K562 (cell line): ENCODE results near the gene ZNF433. TPM values are rescaled to one million over a fixed set of nuclear protein-coding genes. Genes with fewer than 3 reads are reported as not detected.
A peak's percentile ranks its signal among the peaks of the same experiment; 100 is the strongest.

Experiments used
- CBX5 ChIP-seq: IDR thresholded peaks from 2 replicates; pipeline ENCODE4 v1.6.1; 2014; ENCODE audit warnings: low read depth, borderline replicate concordance
- DDX20 ChIP-seq: fragments of 450-650 bp; IDR thresholded peaks from 2 replicates; pipeline ENCODE4 v1.6.1; 2016; ENCODE audit warnings: missing genetic modification characterization, low read depth, mild to moderate bottlenecking, missing compliant biosample characterization, moderate library complexity
- FOXM1 ChIP-seq, 2 experiments: fragments of 450-650 bp in 1 of 2; sonication (generic) in 1 of 2; formaldehyde crosslinking in 1 of 2; IDR thresholded peaks; 2 replicates each; pipeline versions ENCODE4 v1.6.1 to v1.9.0; 2017 to 2022; ENCODE audit warnings: low read depth in 2 of 2, mild to moderate bottlenecking in 2 of 2, missing genetic modification reagents in 1 of 2, moderate library complexity in 1 of 2
- HDAC6 ChIP-seq: IDR thresholded peaks from 2 replicates; pipeline ENCODE4 v1.6.1; 2012; ENCODE audit warnings: low read depth, mild to moderate bottlenecking, control low read depth, inconsistent platforms, low read length, moderate library complexity
- HMG20B ChIP-seq: fragments of 250-450 bp; sonication (Bioruptor Pico); IDR thresholded peaks from 2 replicates; pipeline ENCODE4 v1.5.0; 2021; ENCODE audit warnings: mild to moderate bottlenecking
- LARP7 ChIP-seq: fragments of 450-650 bp; IDR thresholded peaks from 2 replicates; pipeline ENCODE4 v1.6.1; 2016
- LCOR ChIP-seq: sonication (generic); formaldehyde crosslinking; IDR thresholded peaks from 2 replicates; pipeline ENCODE4 v1.8.0; 2022; ENCODE audit warnings: mild to moderate bottlenecking, missing genetic modification reagents
- MED1 ChIP-seq: sonication (generic); formaldehyde crosslinking; IDR thresholded peaks from 2 replicates; pipeline ENCODE4 v1.8.1; 2023; ENCODE audit warnings: missing genetic modification reagents, borderline replicate concordance
- PHF21A ChIP-seq: fragments of 450-650 bp; IDR thresholded peaks from 2 replicates; pipeline ENCODE4 v1.6.1; 2017; ENCODE audit warnings: low read depth, borderline replicate concordance
- PRMT5 ChIP-seq: sonication (generic); formaldehyde crosslinking; IDR thresholded peaks from 2 replicates; pipeline ENCODE4 v1.5.0; 2020; ENCODE audit warnings: missing genetic modification reagents
- RBM25 ChIP-seq: fragments of 200-400 bp; formaldehyde crosslinking; IDR thresholded peaks from 2 replicates; pipeline ENCODE4 v1.6.1; 2018; ENCODE audit warnings: low read length, low read depth, moderate library complexity; ENCODE audit not compliant: severe bottlenecking
- RBM34 ChIP-seq: fragments of 200-400 bp; formaldehyde crosslinking; IDR thresholded peaks from 2 replicates; pipeline ENCODE4 v1.6.1; 2018; ENCODE audit warnings: low read length, borderline replicate concordance; ENCODE audit not compliant: insufficient read depth
- TRIM28 ChIP-seq: fragments of 450-650 bp; IDR thresholded peaks from 2 replicates; pipeline ENCODE4 v1.6.1; 2017
- ZBTB17 ChIP-seq: fragments of 450-650 bp; formaldehyde crosslinking; IDR thresholded peaks from 2 replicates; pipeline ENCODE4 v1.4.0; 2020; ENCODE audit warnings: mild to moderate bottlenecking
- ZNF232 ChIP-seq: sonication (generic); formaldehyde crosslinking; IDR thresholded peaks from 2 replicates; pipeline ENCODE4 v1.8.0; 2022; ENCODE audit warnings: mild to moderate bottlenecking, missing genetic modification reagents
- ZNF41 ChIP-seq: fragments of 250-450 bp; sonication (Bioruptor Pico); conservative IDR thresholded peaks from 2 replicates; pipeline ENCODE4 v1.4.0; 2020; ENCODE audit warnings: mild to moderate bottlenecking
- ZNF583 ChIP-seq: fragments of 250-450 bp; sonication (Bioruptor Pico); IDR thresholded peaks from 2 replicates; pipeline ENCODE4 v1.4.0; 2020
- ZNF75A ChIP-seq: fragments of 450-650 bp; formaldehyde crosslinking; IDR thresholded peaks from 2 replicates; pipeline ENCODE4 v1.4.0; 2020; ENCODE audit warnings: mild to moderate bottlenecking
- polyA plus RNA-seq, 8 experiments: library from polyadenylated mRNA; depleted of rRNA in 4 of 8; stranded (reverse) in 5 of 8; unstranded in 3 of 8; fragments of >200 nt; fragmentation: Nextera tagmentation in 2 of 8; fragmentation: Illumina TruSeq in 1 of 8; extraction: Ambion mirVana in 2 of 8; extraction: Trizol in 1 of 8; gene quantifications; 2 replicates each; pipeline versions ENCODE4 v1.2.1 to v1.2.3, GENCODE V29; 2011 to 2014; ENCODE audit warnings: inconsistent platforms in 1 of 8, missing spikeins in 1 of 8
- total RNA-seq, 7 experiments: library from RNA; depleted of rRNA in 6 of 7; stranded (reverse); fragments of >200 nt in 6 of 7; fragmentation: Illumina TruSeq in 2 of 7; extraction: Trizol in 2 of 7; gene quantifications; 2 replicates each; pipeline versions ENCODE4 v1.2.1 to v1.2.3, GENCODE V29; 2011 to 2021; ENCODE audit warnings: low replicate concordance in 1 of 7
- TF ChIP-seq, protein P1 (sequence below), 2 experiments: fragments of 450-650 bp; IDR thresholded peaks; 2 replicates each; pipeline ENCODE4 v1.6.1; 2018; ENCODE audit warnings: mild to moderate bottlenecking in 2 of 2, low read depth in 1 of 2; ENCODE audit not compliant: partially characterized antibody in 2 of 2
- TF ChIP-seq, protein P2 (sequence below): fragments of 150-350 bp; IDR thresholded peaks from 2 replicates; pipeline ENCODE4 v1.6.1; 2014; ENCODE audit warnings: low read depth, mild to moderate bottlenecking, low read length, borderline replicate concordance

The ZNF433 gene
- total and polyA plus RNA-seq, 9 of the 15 experiments (the other 6 are each of a cell fraction or from before 2014, with no cell fraction given): 2.0 to 4.1 (median 2.9) TPM

DNA sequence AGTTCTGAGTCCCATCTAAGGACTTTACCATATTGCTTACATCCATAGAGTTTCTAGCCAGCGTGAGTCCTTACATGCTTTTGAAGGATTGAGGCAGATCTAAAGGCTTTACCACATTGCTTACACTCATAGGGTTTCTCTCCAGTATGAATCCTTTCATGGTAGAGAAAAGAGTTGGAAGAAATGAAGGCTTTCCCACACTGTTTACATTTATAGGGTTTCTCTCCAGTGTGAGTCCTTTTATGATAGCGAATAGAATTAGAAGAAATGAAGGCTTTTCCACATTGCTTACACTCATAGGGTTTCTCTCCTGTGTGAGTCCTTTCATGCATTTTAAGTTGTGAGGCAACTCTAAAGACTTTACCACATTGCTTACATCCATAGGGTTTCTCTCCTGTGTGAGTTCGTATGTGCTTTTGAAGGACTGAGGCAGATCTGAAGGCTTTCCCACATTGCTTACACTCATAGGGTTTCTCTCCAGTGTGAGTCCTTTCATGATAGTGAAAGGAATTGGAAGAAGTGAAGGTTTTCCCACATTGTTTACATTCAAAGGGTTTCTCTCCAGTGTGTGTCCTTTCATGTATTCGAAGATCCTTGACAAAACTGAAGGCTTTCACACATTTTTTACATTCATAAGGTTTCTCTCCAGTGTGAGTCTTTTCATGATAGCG lies 8.4 kb upstream of the ZNF433 start (continued):
- TF ChIP-seq ZBTB17 (CRISPR knock-in tag) (no peak), HMG20B (CRISPR knock-in tag) (no peak), HDAC6 (no peak), LARP7 (no peak), RBM25 (peak; percentile 61), LCOR (CRISPR knock-in tag) (no peak), DDX20 (tag) (no peak), RBM34 (no peak), ZNF232 (no peak), ZNF583 (CRISPR knock-in tag) (no peak), ZNF75A (CRISPR knock-in tag) (peak; percentile 93), PHF21A (no peak), PRMT5 (CRISPR knock-in tag) (no peak), TRIM28 (peak; percentile 90; the same call in 1 of the 2 replicates), ZNF41 (no peak), FOXM1 (IDR thresholded peaks at IDR 0.05; ENCODE audit: low read depth) (no peak), FOXM1 (CRISPR knock-in tag; IDR thresholded peaks at IDR 0.05; ENCODE audit: low read depth) (no peak), MED1 (CRISPR knock-in tag) (no peak), CBX5 (0 out of 2 replicates have a peak, but pooled peaks have one; percentile 8)
- TF ChIP-seq, protein P1, sequence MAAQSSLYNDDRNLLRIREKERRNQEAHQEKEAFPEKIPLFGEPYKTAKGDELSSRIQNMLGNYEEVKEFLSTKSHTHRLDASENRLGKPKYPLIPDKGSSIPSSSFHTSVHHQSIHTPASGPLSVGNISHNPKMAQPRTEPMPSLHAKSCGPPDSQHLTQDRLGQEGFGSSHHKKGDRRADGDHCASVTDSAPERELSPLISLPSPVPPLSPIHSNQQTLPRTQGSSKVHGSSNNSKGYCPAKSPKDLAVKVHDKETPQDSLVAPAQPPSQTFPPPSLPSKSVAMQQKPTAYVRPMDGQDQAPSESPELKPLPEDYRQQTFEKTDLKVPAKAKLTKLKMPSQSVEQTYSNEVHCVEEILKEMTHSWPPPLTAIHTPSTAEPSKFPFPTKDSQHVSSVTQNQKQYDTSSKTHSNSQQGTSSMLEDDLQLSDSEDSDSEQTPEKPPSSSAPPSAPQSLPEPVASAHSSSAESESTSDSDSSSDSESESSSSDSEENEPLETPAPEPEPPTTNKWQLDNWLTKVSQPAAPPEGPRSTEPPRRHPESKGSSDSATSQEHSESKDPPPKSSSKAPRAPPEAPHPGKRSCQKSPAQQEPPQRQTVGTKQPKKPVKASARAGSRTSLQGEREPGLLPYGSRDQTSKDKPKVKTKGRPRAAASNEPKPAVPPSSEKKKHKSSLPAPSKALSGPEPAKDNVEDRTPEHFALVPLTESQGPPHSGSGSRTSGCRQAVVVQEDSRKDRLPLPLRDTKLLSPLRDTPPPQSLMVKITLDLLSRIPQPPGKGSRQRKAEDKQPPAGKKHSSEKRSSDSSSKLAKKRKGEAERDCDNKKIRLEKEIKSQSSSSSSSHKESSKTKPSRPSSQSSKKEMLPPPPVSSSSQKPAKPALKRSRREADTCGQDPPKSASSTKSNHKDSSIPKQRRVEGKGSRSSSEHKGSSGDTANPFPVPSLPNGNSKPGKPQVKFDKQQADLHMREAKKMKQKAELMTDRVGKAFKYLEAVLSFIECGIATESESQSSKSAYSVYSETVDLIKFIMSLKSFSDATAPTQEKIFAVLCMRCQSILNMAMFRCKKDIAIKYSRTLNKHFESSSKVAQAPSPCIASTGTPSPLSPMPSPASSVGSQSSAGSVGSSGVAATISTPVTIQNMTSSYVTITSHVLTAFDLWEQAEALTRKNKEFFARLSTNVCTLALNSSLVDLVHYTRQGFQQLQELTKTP (IDR thresholded peaks at IDR 0.05; ENCODE audit: low read depth in 1 of 2, partially characterized antibody in 2 of 2): no peak
- TF ChIP-seq, protein P2, sequence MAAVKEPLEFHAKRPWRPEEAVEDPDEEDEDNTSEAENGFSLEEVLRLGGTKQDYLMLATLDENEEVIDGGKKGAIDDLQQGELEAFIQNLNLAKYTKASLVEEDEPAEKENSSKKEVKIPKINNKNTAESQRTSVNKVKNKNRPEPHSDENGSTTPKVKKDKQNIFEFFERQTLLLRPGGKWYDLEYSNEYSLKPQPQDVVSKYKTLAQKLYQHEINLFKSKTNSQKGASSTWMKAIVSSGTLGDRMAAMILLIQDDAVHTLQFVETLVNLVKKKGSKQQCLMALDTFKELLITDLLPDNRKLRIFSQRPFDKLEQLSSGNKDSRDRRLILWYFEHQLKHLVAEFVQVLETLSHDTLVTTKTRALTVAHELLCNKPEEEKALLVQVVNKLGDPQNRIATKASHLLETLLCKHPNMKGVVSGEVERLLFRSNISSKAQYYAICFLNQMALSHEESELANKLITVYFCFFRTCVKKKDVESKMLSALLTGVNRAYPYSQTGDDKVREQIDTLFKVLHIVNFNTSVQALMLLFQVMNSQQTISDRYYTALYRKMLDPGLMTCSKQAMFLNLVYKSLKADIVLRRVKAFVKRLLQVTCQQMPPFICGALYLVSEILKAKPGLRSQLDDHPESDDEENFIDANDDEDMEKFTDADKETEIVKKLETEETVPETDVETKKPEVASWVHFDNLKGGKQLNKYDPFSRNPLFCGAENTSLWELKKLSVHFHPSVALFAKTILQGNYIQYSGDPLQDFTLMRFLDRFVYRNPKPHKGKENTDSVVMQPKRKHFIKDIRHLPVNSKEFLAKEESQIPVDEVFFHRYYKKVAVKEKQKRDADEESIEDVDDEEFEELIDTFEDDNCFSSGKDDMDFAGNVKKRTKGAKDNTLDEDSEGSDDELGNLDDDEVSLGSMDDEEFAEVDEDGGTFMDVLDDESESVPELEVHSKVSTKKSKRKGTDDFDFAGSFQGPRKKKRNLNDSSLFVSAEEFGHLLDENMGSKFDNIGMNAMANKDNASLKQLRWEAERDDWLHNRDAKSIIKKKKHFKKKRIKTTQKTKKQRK: no peak
